ENCODE measurements around the gene CTNNA2.

The CTNNA2 gene

GRCh38 chr2:80335411-80335810 is 822.6 kb downstream of the CTNNA2 start:
- Histone ChIP-seq H3K23ac (ENCODE audit: low read length in 2 of 2) (no peak overlapping the region), H2BK15ac (ENCODE audit: low read depth, poor library complexity, severe bottlenecking) (no peak overlapping the region), H3K36me3 (ENCODE audit: control insufficient read depth in 1 of 2, insufficient read depth in 2 of 2, low read depth in 1 of 2, low read length in 2 of 2) (no peaks in the 10 kb centered on the region), H3K4me1 (ENCODE audit: control insufficient read depth, insufficient read depth, low read depth, low read length) (no peaks in the 10 kb centered on the region), H3K4me2 (ENCODE audit: low read length, poor library complexity, severe bottlenecking) (no peak overlapping the region), H2BK12ac (ENCODE audit: low read length in 2 of 2) (no peak overlapping the region), H3K4me3 (ENCODE audit: insufficient read depth in 1 of 2, low read depth in 1 of 2, low read length in 2 of 2) (no peak overlapping the region), H3K9me3 (ENCODE audit: control insufficient read depth, low read length) (no peaks in the 10 kb centered on the region), H3K9ac (ENCODE audit: low read length) (no peak overlapping the region), H3K27me3 (ENCODE audit: control insufficient read depth in 1 of 2, insufficient read depth in 1 of 2, low read length in 2 of 2) (no peaks in the 10 kb centered on the region), H3K79me1 (replicated peaks; ENCODE audit: low read length, poor library complexity, severe bottlenecking) (no peaks in the 10 kb centered on the region), H3K18ac (ENCODE audit: low read depth in 1 of 2, low read length in 2 of 2) (no peak overlapping the region), H3K4ac (ENCODE audit: low read depth in 1 of 2, low read length in 2 of 2) (no peak overlapping the region), H3K14ac (ENCODE audit: low read length in 2 of 2) (no peak overlapping the region), H3K27ac (ENCODE audit: low read length, poor library complexity, severe bottlenecking) (no peak overlapping the region), H2BK5ac (ENCODE audit: low read depth, low read length, poor library complexity, severe bottlenecking) (no peak overlapping the region), H4K8ac (ENCODE audit: low read length) (no peak overlapping the region), H2BK120ac (ENCODE audit: low read depth, low read length) (no peak overlapping the region), H2AFZ (ENCODE audit: low read depth, low read length) (no peak overlapping the region), H4K91ac (ENCODE audit: low read length) (no peak overlapping the region), H2AK5ac (ENCODE audit: low read length, severe bottlenecking) (no peak overlapping the region)
- WGBS: 100% methylated on average over 1 of the region's 1 CpG
- DNase-seq: no peak

GRCh38 chr2:80338794-80339193 is 825.9 kb downstream of the CTNNA2 start:
- Histone ChIP-seq H3K79me1 (replicated peaks; ENCODE audit: low read length, poor library complexity, severe bottlenecking) (no peaks in the 10 kb centered on the region), H3K4me2 (ENCODE audit: low read length, poor library complexity, severe bottlenecking) (no peak overlapping the region), H3K14ac (ENCODE audit: low read length in 2 of 2) (no peak overlapping the region), H4K8ac (ENCODE audit: low read length) (no peak overlapping the region), H2BK5ac (ENCODE audit: low read depth, low read length, poor library complexity, severe bottlenecking) (no peak overlapping the region), H3K4me3 (ENCODE audit: insufficient read depth in 1 of 2, low read depth in 1 of 2, low read length in 2 of 2) (no peak overlapping the region), H2BK12ac (ENCODE audit: low read length in 2 of 2) (no peak overlapping the region), H3K27ac (ENCODE audit: low read length, poor library complexity, severe bottlenecking) (no peak overlapping the region), H3K27me3 (ENCODE audit: control insufficient read depth in 1 of 2, insufficient read depth in 1 of 2, low read length in 2 of 2) (no peaks in the 10 kb centered on the region), H2AFZ (ENCODE audit: low read depth, low read length) (no peak overlapping the region), H2BK15ac (ENCODE audit: low read depth, poor library complexity, severe bottlenecking) (no peak overlapping the region), H2BK120ac (ENCODE audit: low read depth, low read length) (no peak overlapping the region), H3K9me3 (ENCODE audit: control insufficient read depth, low read length) (no peaks in the 10 kb centered on the region), H3K4me1 (ENCODE audit: control insufficient read depth, insufficient read depth, low read depth, low read length) (no peaks in the 10 kb centered on the region), H3K23ac (ENCODE audit: low read length in 2 of 2) (no peak overlapping the region), H3K9ac (ENCODE audit: low read length) (no peak overlapping the region), H3K36me3 (ENCODE audit: control insufficient read depth in 1 of 2, insufficient read depth in 2 of 2, low read depth in 1 of 2, low read length in 2 of 2) (no peaks in the 10 kb centered on the region), H4K91ac (ENCODE audit: low read length) (no peak overlapping the region), H3K18ac (ENCODE audit: low read depth in 1 of 2, low read length in 2 of 2) (no peak overlapping the region), H3K4ac (ENCODE audit: low read depth in 1 of 2, low read length in 2 of 2) (no peak overlapping the region), H2AK5ac (ENCODE audit: low read length, severe bottlenecking) (no peak overlapping the region)
- no peak for DNase-seq
- no CpG with 5 or more reads among the region's 2 CpGs for WGBS

GRCh38 chr2:80340022-80340421 is 827.2 kb downstream of the CTNNA2 start:
- Histone ChIP-seq H3K4ac (ENCODE audit: low read depth in 1 of 2, low read length in 2 of 2) (no peak overlapping the region), H3K79me1 (replicated peaks; ENCODE audit: low read length, poor library complexity, severe bottlenecking) (no peaks in the 10 kb centered on the region), H2BK12ac (ENCODE audit: low read length in 2 of 2) (no peak overlapping the region), H2BK5ac (ENCODE audit: low read depth, low read length, poor library complexity, severe bottlenecking) (no peak overlapping the region), H3K9me3 (ENCODE audit: control insufficient read depth, low read length) (no peaks in the 10 kb centered on the region), H2BK15ac (ENCODE audit: low read depth, poor library complexity, severe bottlenecking) (no peak overlapping the region), H3K4me1 (ENCODE audit: control insufficient read depth, insufficient read depth, low read depth, low read length) (no peaks in the 10 kb centered on the region), H4K91ac (ENCODE audit: low read length) (no peak overlapping the region), H3K9ac (ENCODE audit: low read length) (no peak overlapping the region), H3K23ac (ENCODE audit: low read length in 2 of 2) (no peak overlapping the region), H2AK5ac (ENCODE audit: low read length, severe bottlenecking) (no peak overlapping the region), H3K36me3 (ENCODE audit: control insufficient read depth in 1 of 2, insufficient read depth in 2 of 2, low read depth in 1 of 2, low read length in 2 of 2) (no peaks in the 10 kb centered on the region), H3K18ac (ENCODE audit: low read depth in 1 of 2, low read length in 2 of 2) (no peak overlapping the region), H3K4me2 (ENCODE audit: low read length, poor library complexity, severe bottlenecking) (no peak overlapping the region), H3K4me3 (ENCODE audit: insufficient read depth in 1 of 2, low read depth in 1 of 2, low read length in 2 of 2) (no peak overlapping the region), H2BK120ac (ENCODE audit: low read depth, low read length) (no peak overlapping the region), H3K27ac (ENCODE audit: low read length, poor library complexity, severe bottlenecking) (no peak overlapping the region), H4K8ac (ENCODE audit: low read length) (no peak overlapping the region), H3K27me3 (ENCODE audit: control insufficient read depth in 1 of 2, insufficient read depth in 1 of 2, low read length in 2 of 2) (no peaks in the 10 kb centered on the region), H3K14ac (ENCODE audit: low read length in 2 of 2) (no peak overlapping the region), H2AFZ (ENCODE audit: low read depth, low read length) (no peak overlapping the region)
- no peak for DNase-seq
- WGBS: 91% methylated on average over 3 of the region's 3 CpGs

GRCh38 chr2:80348078-80348477 is 835.2 kb downstream of the CTNNA2 start:
- no peaks in the 10 kb centered on the region for H3K79me1 ChIP-seq (replicated peaks; ENCODE audit: low read length, poor library complexity, severe bottlenecking)
- H3K27ac ChIP-seq (ENCODE audit: low read length, poor library complexity, severe bottlenecking): no peak overlapping the region
- H2BK12ac ChIP-seq (ENCODE audit: low read length in 2 of 2): no peak overlapping the region
- no peak overlapping the region for H3K4me3 ChIP-seq (ENCODE audit: insufficient read depth in 1 of 2, low read depth in 1 of 2, low read length in 2 of 2)
- no peak overlapping the region for H2AK5ac ChIP-seq (ENCODE audit: low read length, severe bottlenecking)
- no peak overlapping the region for H3K14ac ChIP-seq (ENCODE audit: low read length in 2 of 2)
- no peak overlapping the region for H3K4ac ChIP-seq (ENCODE audit: low read depth in 1 of 2, low read length in 2 of 2)
- no peak overlapping the region for H4K91ac ChIP-seq (ENCODE audit: low read length)
- no peak overlapping the region for H2BK15ac ChIP-seq (ENCODE audit: low read depth, poor library complexity, severe bottlenecking)
- no peak overlapping the region for H2BK120ac ChIP-seq (ENCODE audit: low read depth, low read length)
- H3K23ac ChIP-seq (ENCODE audit: low read length in 2 of 2): no peak overlapping the region
- no peaks in the 10 kb centered on the region for H3K9me3 ChIP-seq (ENCODE audit: control insufficient read depth, low read length)
- no peak overlapping the region for H3K18ac ChIP-seq (ENCODE audit: low read depth in 1 of 2, low read length in 2 of 2)
- H2AFZ ChIP-seq (ENCODE audit: low read depth, low read length): no peak overlapping the region
- H3K9ac ChIP-seq (ENCODE audit: low read length): no peak overlapping the region
- no peak overlapping the region for H2BK5ac ChIP-seq (ENCODE audit: low read depth, low read length, poor library complexity, severe bottlenecking)
- no peak overlapping the region for H4K8ac ChIP-seq (ENCODE audit: low read length)
- 100% methylated on average over 1 of the region's 1 CpG for WGBS
- no peak overlapping the region for H3K4me2 ChIP-seq (ENCODE audit: low read length, poor library complexity, severe bottlenecking)
- H3K27me3 ChIP-seq (ENCODE audit: control insufficient read depth in 1 of 2, insufficient read depth in 1 of 2, low read length in 2 of 2): peaks cover 0 to 6% of the 10 kb centered on the region in 2 experiments
- H3K36me3 ChIP-seq (ENCODE audit: control insufficient read depth in 1 of 2, insufficient read depth in 2 of 2, low read depth in 1 of 2, low read length in 2 of 2): no peaks in the 10 kb centered on the region
- no peak for DNase-seq
- no peaks in the 10 kb centered on the region for H3K4me1 ChIP-seq (ENCODE audit: control insufficient read depth, insufficient read depth, low read depth, low read length)
